Activated CD8-positive, alpha-beta memory T cell treated with anti-CD3 and anti-CD28 coated beads for 24 hours (primary cell): Measurements from ENCODE around the gene NONO.
"Not testable (repeated sequence)": the region's sequence is repeated elsewhere in the genome, so short reads cannot be mapped to it uniquely, and the experiment has no call there.

ENCODE experiments used
- DNase-seq: peaks from one replicate; pipeline ENCODE4 v3.0.0-alpha.2; 2020

NONO gene

DNA sequence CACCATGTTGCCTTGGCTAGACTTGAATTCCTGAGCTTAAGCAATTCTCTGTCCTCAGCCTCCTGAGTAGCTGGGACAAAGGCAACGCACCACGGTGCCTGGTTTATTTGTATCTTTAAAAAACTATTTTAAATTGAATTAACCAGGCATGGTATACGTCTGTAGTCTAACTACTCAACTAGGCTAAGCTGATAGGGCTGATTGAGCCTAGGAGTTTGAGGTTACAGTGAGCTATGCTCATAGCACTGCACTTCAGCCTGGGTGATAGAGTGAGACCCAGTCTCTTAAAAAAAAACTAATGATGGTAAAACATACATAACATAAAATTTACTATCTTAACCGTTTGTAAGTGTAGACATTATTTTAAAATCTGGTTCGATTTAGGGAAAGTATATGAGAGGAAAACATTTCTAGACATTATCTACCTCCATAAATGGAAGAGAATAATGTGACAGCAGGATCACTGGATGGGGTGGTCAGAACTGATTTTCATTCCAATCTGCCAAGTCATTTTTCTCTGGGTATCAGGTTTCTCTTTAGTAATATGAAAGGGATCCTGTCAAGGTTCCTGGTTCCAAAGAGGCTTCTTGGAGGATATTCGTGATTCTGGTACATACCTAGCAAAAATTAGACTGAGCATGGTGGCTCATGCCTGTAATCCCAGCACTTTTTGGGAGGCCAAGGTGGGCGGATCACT is 9.4 kb downstream of the NONO start:
- no peak for DNase-seq

DNA sequence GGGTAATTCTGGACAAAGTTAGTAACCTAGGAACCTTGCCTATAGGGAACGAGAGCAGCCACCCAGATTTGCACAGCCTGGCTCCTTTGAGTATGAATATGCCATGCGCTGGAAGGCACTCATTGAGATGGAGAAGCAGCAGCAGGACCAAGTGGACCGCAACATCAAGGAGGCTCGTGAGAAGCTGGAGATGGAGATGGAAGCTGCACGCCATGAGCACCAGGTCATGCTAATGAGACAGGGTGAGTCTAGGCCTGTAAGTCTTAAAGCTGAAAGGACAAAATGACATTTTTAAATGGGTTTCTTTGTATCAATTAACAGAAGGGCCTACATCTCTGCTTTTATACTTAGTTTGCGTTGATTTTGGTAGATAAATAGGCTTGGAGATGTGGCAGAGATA is 13.4 kb downstream of the NONO start:
- DNase-seq = no peak

DNA sequence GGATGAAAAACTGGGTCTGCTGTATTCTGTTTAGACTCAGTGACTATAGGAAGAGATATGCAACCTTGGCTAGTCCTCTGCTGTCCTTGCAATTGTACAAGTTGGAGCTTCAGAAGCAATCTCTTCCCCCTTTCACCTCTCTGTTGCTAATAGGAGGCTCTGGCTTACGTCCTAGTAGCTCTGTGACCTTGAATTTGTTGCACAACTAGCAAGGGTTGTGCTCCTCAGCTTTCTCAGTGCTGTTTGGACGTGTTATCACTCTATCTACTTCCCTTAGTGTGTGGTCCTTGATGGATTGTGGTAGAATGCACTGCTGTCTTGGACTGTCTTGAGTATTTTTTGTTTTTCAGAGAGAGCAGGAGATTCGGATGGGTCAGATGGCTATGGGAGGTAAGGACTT is 14.7 kb downstream of the NONO start:
- DNase-seq = no peak

DNA sequence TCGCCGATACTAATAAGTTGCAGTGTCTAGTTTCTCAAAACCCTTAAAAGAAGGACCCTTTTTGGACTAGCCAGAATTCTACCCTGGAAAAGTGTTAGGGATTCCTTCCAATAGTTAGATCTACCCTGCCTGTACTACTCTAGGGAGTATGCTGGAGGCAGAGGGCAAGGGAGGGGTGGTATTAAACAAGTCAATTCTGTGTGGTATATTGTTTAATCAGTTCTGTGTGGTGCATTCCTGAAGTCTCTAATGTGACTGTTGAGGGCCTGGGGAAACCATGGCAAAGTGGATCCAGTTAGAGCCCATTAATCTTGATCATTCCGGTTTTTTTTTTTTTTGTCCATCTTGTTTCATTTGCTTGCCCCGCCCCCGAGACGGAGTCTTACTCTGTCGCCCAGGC is 16.6 kb downstream of the NONO start:
- not testable (repeated sequence) for DNase-seq

DNA sequence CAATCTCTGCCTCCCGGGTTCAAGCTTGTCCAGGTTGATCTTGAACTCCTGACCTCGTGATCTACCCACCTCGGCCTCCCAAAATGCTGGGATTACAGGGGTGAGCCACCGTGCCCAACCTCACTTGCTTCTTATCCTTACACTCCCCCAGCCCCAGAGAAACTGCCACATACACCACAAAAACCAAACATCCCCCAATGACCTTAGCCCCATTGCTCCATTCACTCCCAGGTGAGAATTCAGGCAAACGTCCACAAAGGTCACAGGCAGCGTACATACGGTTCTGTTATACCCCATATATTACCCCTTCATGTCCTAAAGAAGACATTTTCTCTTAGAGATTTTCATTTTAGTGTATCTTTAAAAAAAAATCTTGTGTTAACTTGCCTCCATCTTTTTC is 17.1 kb downstream of the NONO start:
- not testable (repeated sequence) for DNase-seq

DNA sequence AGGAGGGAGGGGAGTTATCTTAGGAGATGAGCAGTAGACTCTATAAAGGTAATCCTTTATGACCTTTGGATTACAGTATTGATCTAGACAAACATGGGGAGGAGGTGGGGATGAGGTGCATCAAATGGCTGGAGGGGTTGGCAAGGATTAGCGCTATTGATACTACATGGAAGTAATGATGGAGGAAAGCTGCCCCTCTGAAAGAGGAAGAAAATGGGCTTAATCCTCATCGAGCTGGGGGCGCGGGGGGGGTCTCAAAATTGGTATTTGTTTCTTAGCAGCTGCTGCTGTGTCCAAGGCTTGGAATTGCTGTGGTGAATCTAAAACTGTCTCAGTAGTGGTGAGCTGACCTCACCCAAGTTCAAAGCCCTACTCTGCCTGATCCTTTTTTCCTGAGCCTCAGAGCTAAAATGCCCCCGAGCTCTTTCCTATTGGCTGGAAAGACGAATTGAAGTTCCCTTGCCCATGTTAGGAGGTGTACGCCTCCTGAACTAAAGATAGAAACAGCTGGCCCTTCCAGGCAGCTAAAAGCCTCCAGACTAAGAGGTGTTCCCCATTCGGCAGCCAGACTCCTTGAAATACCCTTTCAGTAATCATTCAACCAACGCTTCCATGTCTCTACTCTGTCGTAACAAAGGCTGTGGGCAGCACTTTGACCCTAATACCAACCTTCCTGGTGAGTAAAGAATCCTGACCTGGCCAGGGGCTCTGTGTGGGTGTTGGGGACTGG is 17.9 kb downstream of the NONO start, which contains the start of gene ITGB1BP2:
Gene ITGB1BP2, plus strand, starts transcription at position 556 of the 730 bp plus-strand sequence. Its CDS starts 57 bp downstream, at position 613.
- no peak for DNase-seq

DNA sequence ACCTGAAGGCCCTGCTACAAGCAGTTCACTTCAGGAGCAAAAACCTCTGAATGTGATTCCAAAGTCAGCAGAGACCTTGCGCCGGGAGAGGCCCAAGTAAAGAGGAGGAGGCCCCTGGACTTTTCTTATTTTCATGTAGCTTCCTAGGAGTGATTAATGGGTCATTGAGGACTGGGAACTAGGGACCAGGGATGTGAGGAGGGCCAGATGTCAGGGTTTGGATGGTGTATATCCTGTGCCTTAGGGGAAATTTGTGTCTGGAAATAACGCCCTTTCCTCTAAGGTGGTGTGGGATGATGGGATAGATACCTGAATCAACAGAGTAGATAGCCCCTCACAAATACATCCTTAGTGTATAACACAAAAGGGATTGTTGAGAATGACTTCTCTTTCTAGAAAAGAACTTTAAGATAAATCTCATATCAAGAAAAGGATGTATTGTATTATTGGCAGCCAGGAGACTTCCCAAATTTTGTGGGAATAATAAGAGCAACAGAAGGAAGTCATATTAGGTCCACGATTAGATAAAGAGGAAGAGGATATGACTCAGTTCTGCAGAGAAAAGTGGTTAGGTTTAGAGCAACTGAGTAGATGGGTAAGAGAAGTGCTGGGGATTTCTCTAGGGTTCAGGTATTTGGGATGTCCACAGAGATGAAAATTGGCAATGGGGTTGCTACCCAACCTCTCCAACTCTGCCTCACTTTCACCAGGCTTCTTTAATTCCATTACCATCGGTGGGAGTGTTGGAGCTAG is 19.2 kb downstream of the NONO start:
- DNase-seq = no peak

DNA sequence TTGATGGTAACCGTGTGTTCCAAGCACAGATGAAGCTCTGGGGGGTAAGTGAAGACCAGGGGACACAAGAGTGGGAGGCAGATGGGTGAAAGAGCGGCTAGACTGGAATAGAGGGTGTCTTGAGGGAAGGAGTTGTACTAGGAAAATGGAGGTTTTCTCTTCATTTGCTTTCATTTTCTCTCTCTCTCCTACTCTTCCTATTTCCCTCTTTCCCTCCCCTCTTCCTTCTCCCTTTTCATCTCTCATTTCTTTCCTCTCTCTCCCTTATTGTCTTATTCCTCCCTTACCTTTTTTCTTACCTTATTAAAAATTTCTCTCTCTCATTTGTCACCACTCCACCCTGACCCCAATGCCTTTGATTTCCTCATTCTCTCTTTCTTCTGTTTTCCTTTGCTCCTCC is 21.1 kb downstream of the NONO start:
- no peak for DNase-seq

DNA sequence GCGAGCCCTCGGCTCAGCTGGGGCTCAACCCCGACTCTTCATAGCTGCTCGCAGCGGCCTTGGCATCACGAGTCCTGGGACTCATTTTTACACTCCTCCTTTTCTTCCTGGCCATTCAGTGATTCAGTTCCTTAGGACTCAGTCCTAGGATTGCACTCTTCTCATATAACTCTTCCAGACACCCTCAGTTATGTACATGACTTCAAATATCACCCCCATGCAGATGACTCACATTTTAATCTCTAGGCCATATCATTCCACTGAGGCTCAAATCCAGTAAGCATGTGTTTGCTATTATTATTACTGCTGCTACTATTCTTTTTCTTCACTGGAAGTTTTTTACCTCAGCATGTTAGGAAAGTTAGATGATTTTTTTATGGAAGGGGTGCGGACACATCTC is 32.5 kb downstream of the NONO start:
- DNase-seq = no peak

DNA sequence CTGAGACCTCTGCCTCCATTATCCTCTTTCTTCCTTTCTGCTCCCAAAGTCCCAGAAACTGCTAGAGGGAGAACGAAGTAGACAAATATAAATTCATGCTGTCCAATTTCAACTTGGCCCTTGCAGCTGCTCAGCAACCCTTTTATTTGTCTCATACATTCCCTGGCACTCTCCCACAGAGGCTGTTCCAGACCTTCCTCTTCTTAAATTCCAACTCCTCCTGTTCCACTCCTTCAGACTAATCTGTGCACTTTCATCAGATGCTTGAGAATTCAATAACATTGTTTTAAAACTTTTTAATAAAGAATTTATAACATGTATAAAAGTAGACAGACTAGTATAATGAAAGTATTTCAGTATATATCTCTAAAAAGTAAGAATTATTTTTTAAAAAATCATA is 33.5 kb downstream of the NONO start:
- DNase-seq = not testable (repeated sequence)

DNA sequence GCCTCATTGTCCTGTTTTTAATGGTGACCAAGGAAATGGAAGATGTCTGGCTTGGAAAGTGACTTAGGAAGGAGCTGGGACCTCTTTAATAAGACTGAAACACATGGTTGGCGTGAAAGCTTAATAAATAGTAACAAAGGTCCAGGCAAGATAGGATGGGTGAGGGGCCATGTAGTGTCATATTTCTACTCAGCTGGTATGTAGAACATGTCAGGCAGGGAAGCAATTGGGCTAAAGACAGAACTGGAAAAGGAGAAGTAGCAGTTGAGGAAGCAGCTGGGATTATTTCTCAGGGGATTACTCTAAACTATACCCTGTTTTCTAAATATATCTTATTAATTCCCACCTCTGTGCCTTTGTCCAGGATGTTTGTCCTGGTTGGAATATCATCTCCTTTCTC is 36.7 kb downstream of the NONO start:
- no peak for DNase-seq

DNA sequence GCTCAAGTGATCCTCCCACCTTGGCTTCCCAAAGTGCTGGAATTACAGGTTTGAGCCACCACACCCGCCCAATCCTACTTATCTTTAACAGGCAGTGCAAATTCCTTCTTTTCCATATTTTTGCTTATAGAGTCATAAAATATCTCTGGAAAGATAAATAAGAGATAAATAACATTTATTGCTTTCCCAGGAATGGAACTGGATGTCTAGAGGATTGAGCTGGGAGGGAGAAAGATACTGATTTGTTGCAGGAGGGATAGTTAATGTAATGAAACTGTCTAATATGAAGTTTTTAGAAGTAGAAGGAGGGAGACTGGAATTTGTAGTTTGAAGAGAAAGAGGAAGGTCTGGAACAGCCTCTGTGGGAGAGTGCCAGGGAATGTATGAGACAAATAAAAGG is 38.3 kb downstream of the NONO start:
- DNase-seq = no peak

DNA sequence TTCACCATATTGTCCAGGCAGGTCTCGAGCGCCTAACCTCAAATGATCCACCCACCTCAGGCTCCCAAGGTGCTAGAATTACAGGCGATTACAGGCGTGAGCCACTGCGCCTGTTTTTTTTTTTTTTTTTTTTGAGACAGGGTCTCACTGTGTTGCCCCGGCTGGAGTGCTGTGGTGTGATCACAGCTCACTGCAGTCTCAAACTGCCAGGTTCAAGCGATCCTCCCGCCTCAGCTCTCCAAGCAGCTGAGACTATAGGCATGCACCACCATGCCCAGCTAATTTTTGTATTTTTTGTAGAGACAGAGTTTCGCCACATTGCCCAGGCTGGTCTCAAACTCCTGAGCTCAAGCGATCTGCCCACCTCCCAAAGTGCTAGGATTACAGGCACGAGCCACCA is 41.0 kb downstream of the NONO start:
- DNase-seq = not testable (repeated sequence)

DNA sequence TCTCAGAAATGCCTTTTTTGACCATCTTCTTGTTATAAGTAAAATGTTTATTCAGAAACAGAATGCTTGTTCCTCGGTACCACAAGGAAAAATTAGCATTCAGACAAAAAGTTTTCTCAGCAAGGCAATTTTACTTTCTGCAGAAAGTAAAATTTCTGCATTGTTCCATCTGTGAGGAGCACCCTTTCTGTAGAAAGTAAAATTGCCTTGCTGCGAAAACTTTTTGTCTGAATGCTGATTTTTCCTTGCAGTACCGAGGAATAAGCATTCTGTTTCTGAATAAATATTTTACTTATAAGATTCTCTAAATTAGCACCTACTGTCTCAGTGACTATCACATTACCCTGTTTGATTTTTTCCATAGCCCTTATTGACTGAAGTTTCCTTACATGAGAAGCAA is 43.0 kb downstream of the NONO start:
- DNase-seq = no peak

DNA sequence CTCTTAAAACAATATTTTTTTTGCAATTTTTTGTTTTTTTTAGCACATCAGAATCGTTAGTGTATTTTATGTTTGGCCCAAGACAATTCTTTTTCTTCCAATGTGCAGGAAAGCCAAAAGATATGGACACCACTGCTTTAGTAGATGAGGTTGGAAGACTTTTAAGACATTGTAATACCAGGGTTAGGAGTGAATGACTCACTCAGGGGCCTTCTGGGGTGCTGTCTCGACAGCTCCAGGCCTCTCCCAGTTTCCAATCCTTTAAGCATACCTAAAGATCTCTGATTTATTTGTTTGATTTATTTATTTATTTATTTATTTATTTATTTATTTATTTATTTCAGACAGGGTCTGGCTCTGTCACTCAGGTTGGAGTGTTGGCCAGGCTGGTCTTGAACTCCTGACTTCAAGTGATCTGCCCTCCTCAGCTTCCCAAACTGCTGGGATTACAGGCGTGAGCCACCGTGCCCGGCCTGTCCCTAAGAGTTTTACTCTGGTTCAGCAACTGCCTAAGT is 65.8 kb downstream of the NONO start:
- not testable (repeated sequence) for DNase-seq

DNA sequence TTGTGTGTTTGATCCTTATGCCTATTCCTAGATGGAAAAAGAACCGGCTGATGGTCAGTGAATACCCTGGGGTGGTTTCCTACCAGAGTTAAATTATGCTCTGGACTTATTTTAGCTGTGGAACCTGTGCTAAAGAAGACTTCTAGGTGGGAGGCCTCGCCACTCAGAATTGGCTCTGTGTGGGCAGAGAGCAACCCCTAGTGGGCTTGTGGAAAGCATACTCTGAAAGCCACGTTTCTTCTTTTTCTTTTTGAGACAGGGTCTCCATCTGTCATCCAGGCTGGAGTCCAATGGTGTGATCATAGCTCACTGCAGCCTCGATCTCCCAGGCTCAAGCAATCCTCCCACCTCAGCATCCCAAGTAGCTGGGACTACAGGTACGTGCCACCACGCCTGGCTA is 66.4 kb downstream of the NONO start:
- DNase-seq = not testable (repeated sequence)
